SU-DHL-6 (cell line): Measurements from ENCODE around the gene TMEM45B.
"Not testable (repeated sequence)": the region's sequence is repeated elsewhere in the genome, so short reads cannot be mapped to it uniquely, and the experiment has no call there.

Experiments used
- H2AFZ ChIP-seq: fragments of 200-600 bp; sonication (generic); 2 replicates; pipeline ENCODE4 v1.6.1; 2014; ENCODE audit warnings: low read depth, mild to moderate bottlenecking, moderate library complexity, mixed read lengths, antibody characterized with exemption, low read length; ENCODE audit not compliant: severe bottlenecking
- H3F3A ChIP-seq: fragments of 200-600 bp; shearing (Covaris generic); 2 replicates; pipeline ENCODE4 v1.6.0; 2016; ENCODE audit warnings: antibody characterized with exemption, mild to moderate bottlenecking; ENCODE audit not compliant: insufficient read depth
- H3K27ac ChIP-seq: fragments of 200-600 bp; sonication (generic); 2 replicates; pipeline ENCODE4 v1.5.1; 2016; ENCODE audit warnings: low read depth, mild to moderate bottlenecking, low read length, moderate library complexity, mixed read lengths
- H3K27me3 ChIP-seq: fragments of 200-600 bp; sonication (generic), shearing (Covaris generic); 2 replicates; pipeline ENCODE4 v1.6.0; 2014; ENCODE audit warnings: mild to moderate bottlenecking, low read length
- H3K36me3 ChIP-seq: fragments of 200-600 bp; sonication (generic); 2 replicates; pipeline ENCODE4 v1.6.1; 2014; ENCODE audit warnings: mild to moderate bottlenecking, low read length, mixed read lengths
- H3K4me2 ChIP-seq: fragments of 300-600, 200-600 bp; shearing (Covaris generic), sonication (generic); 2 replicates; pipeline ENCODE4 v1.6.0; 2014; ENCODE audit warnings: low read length, low read depth, mild to moderate bottlenecking; ENCODE audit not compliant: poor library complexity, severe bottlenecking
- H3K4me3 ChIP-seq: fragments of 200-600 bp; sonication (generic); 2 replicates; pipeline ENCODE4 v1.5.1; 2014; ENCODE audit warnings: antibody characterized with exemption, low read length, mild to moderate bottlenecking, mixed read lengths; ENCODE audit not compliant: insufficient read depth, poor library complexity, severe bottlenecking
- H3K79me2 ChIP-seq: fragments of 200-600 bp; sonication (generic); 2 replicates; pipeline ENCODE4 v1.6.1; 2014; ENCODE audit warnings: mild to moderate bottlenecking, low read length, moderate library complexity; ENCODE audit not compliant: insufficient read depth
- H3K9ac ChIP-seq: fragments of 200-600 bp; sonication (generic); 2 replicates; pipeline ENCODE4 v1.7.0; 2014; ENCODE audit warnings: mild to moderate bottlenecking, low read length
- H3K9me2 ChIP-seq: fragments of 200-600 bp; sonication (generic); replicated peaks from 2 replicates; pipeline ENCODE4 v1.6.1; 2014; ENCODE audit warnings: low read length; ENCODE audit not compliant: insufficient read depth
- H3K9me3 ChIP-seq: fragments of 200-600 bp; sonication (generic); 2 replicates; pipeline ENCODE4 v1.6.1; 2014; ENCODE audit warnings: low read length, mixed read lengths; ENCODE audit not compliant: insufficient read depth
- H4K20me1 ChIP-seq: fragments of 200-600 bp; sonication (generic); 2 replicates; pipeline ENCODE4 v1.6.1; 2014; ENCODE audit warnings: low read depth, mild to moderate bottlenecking, antibody characterized with exemption, low read length, moderate library complexity, mixed read lengths
- EZH2phosphoT487 ChIP-seq: fragments of 200-600 bp; sonication (generic), shearing (Covaris generic); conservative IDR thresholded peaks from 2 replicates; pipeline ENCODE4 v1.6.1; 2018; ENCODE audit warnings: mild to moderate bottlenecking, antibody characterized with exemption, low read length, moderate library complexity, mixed read lengths
- TF ChIP-seq, protein P1 (sequence below): fragments of 200-600 bp; sonication (generic); IDR thresholded peaks from one replicate; pipeline ENCODE4 v1.5.1; 2017; ENCODE audit warnings: antibody characterized with exemption, mild to moderate bottlenecking, low read length, moderate library complexity; ENCODE audit not compliant: insufficient read depth, poor library complexity, severe bottlenecking

Gene TMEM45B

DNA sequence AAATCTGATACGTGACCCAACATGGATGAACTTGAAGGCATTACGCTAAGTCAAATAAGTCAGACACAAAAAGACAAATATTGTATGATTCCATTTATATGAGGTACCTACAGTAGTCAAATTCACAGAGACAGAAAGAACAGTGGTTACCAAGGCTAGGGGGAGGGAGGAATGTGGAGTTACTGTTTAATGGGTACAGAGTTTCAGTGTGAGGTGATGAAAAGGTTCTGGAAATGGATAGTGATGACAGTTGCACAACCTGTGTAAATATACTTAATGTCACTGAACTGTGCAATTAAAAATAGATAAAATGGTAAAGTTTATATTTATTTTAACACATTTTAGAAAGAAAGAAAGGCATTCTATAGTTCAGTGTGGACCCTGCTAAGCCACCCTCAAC is 24.1 kb upstream of the TMEM45B start:
- no peaks in the 10 kb centered on the region for H3K27me3 ChIP-seq
- H3K79me2 ChIP-seq = no peaks in the 10 kb centered on the region
- H3K9me3 ChIP-seq = no peaks in the 10 kb centered on the region
- H3K9me2 ChIP-seq = no peaks in the 10 kb centered on the region
- H4K20me1 ChIP-seq = no peaks in the 10 kb centered on the region
- H3K9ac ChIP-seq = no peak overlapping the region
- H3K36me3 ChIP-seq = no peaks in the 10 kb centered on the region
- H2AFZ ChIP-seq = no peak overlapping the region
- TF ChIP-seq, protein P1, sequence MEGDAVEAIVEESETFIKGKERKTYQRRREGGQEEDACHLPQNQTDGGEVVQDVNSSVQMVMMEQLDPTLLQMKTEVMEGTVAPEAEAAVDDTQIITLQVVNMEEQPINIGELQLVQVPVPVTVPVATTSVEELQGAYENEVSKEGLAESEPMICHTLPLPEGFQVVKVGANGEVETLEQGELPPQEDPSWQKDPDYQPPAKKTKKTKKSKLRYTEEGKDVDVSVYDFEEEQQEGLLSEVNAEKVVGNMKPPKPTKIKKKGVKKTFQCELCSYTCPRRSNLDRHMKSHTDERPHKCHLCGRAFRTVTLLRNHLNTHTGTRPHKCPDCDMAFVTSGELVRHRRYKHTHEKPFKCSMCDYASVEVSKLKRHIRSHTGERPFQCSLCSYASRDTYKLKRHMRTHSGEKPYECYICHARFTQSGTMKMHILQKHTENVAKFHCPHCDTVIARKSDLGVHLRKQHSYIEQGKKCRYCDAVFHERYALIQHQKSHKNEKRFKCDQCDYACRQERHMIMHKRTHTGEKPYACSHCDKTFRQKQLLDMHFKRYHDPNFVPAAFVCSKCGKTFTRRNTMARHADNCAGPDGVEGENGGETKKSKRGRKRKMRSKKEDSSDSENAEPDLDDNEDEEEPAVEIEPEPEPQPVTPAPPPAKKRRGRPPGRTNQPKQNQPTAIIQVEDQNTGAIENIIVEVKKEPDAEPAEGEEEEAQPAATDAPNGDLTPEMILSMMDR = no peak
- TF ChIP-seq EZH2phosphoT487 = no peak
- H3K4me3 ChIP-seq = no peak overlapping the region
- no peak overlapping the region for H3K4me2 ChIP-seq
- no peaks in the 10 kb centered on the region for H3F3A ChIP-seq
- no peak overlapping the region for H3K27ac ChIP-seq

GRCh38 chr11:129792663-129793062 is 23.0 kb upstream of the TMEM45B start:
- Histone ChIP-seq H3K9me2 (no peaks in the 10 kb centered on the region), H3F3A (no peaks in the 10 kb centered on the region), H3K9me3 (no peaks in the 10 kb centered on the region), H3K79me2 (no peaks in the 10 kb centered on the region), H3K4me3 (no peak overlapping the region), H3K27me3 (no peaks in the 10 kb centered on the region), H3K27ac (no peak overlapping the region), H3K36me3 (no peaks in the 10 kb centered on the region), H3K9ac (no peak overlapping the region), H4K20me1 (no peaks in the 10 kb centered on the region), H2AFZ (no peak overlapping the region), H3K4me2 (no peak overlapping the region)
- no peak for TF ChIP-seq EZH2phosphoT487
- TF ChIP-seq, protein P1 = no peak

DNA sequence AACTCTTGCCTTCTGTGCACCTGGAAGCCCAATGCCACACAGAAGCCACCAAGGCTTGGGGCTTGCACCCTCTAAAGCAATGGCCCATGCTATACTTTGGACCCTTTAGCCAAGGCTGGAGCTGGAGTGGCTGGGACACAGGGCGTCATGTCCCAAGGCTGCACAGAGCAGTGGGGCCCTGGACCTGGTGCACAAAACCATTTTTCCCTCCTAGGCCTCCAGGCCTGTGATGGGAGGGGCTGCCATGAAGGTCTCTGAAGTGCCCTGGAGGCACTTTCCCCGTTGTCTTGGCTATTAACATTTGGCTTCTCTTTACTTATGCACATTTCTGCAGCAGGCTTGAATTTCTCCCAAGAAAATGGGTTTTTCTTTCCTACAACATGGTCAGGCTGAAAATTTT is 20.6 kb upstream of the TMEM45B start:
- no peak overlapping the region for H3K9ac ChIP-seq
- H3F3A ChIP-seq = no peaks in the 10 kb centered on the region
- no peak overlapping the region for H3K4me3 ChIP-seq
- H4K20me1 ChIP-seq = no peaks in the 10 kb centered on the region
- no peak overlapping the region for H3K4me2 ChIP-seq
- no peaks in the 10 kb centered on the region for H3K79me2 ChIP-seq
- no peaks in the 10 kb centered on the region for H3K27me3 ChIP-seq
- no peak overlapping the region for H2AFZ ChIP-seq
- H3K9me3 ChIP-seq = no peaks in the 10 kb centered on the region
- no peak for TF ChIP-seq EZH2phosphoT487
- TF ChIP-seq, protein P1 = no peak
- no peaks in the 10 kb centered on the region for H3K9me2 ChIP-seq
- H3K36me3 ChIP-seq = no peaks in the 10 kb centered on the region
- H3K27ac ChIP-seq = no peak overlapping the region

DNA sequence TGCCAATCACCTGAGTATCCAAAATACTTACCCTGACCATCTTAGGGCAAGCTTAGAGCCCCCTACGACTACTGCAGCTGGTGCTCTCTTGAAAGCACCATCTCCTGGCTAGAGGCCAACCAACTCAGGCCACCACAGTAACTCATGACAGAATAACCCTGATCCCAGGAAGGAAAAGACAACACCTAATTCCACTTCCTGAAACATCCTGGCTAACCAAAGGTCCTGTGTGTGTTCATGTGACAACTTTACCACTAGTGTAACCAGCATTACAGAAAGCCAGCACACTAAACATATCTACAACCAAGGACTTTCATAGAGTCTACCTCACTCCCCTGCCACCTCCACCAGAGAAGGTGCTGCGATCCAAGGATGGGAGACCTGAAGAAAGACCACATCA is 17.4 kb upstream of the TMEM45B start:
- Histone ChIP-seq H3F3A (no peaks in the 10 kb centered on the region), H3K9ac (no peak overlapping the region), H3K9me2 (no peaks in the 10 kb centered on the region), H4K20me1 (no peaks in the 10 kb centered on the region), H3K9me3 (no peaks in the 10 kb centered on the region), H3K27me3 (no peaks in the 10 kb centered on the region), H3K79me2 (no peaks in the 10 kb centered on the region), H3K36me3 (no peaks in the 10 kb centered on the region), H3K4me2 (no peak overlapping the region), H3K27ac (no peak overlapping the region), H3K4me3 (no peak overlapping the region), H2AFZ (no peak overlapping the region)
- TF ChIP-seq, protein P1 = no peak
- TF ChIP-seq EZH2phosphoT487 = no peak

DNA sequence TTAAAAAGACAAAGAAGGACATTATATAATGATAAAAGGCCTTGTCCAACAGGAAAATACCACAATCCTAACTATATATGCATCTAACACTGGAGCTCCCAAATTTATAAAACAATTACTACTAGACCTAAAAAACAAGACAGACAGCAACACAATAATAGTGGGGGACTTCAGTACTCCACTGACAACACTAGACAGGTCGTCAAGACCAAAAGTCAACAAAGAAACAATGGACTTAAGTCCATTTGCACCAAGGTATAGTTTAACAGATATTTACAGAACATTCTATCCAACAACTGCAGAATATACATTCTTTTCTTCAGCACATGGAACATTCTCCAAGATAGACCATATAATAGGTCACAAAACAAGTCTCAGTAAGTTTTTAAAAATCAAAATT is 15.5 kb upstream of the TMEM45B start:
- not testable (repeated sequence) for H4K20me1 ChIP-seq, H3K79me2 ChIP-seq, H3K27me3 ChIP-seq, H3K27ac ChIP-seq, H3K36me3 ChIP-seq, H3K9me2 ChIP-seq, H2AFZ ChIP-seq, H3K9me3 ChIP-seq, H3K9ac ChIP-seq, H3F3A ChIP-seq, H3K4me3 ChIP-seq, H3K4me2 ChIP-seq
